ENCODE measurements around the gene GAB1. TPM values are rescaled to one million over a fixed set of nuclear protein-coding genes. Genes with fewer than 3 reads are reported as not detected.
A peak's percentile ranks its signal among the peaks of the same experiment; 100 is the strongest.

GAB1 gene
- total and polyA plus RNA-seq, 4 donors, result 2.4 to 31.3 (median 6.9) TPM

- no peaks in the 10 kb centered on the region for H3K27me3 ChIP-seq (ENCODE audit: control insufficient read depth in 4 of 4, insufficient read depth in 4 of 4, low read length in 3 of 4)
- H3K36me3 ChIP-seq (ENCODE audit: control insufficient read depth in 4 of 4, insufficient read depth in 3 of 4, low read depth in 1 of 4, low read length in 3 of 4), result no peaks in the 10 kb centered on the region
- H3K9ac ChIP-seq (ENCODE audit: low read depth in 1 of 2, low read length in 2 of 2), result no peak overlapping the region
- H3K4me3 ChIP-seq (ENCODE audit: low read depth in 1 of 3, low read length in 3 of 3), result no peak overlapping the region
- TF ChIP-seq FOXA1 (IDR thresholded peaks at IDR 0.05) (no peak), REST (IDR thresholded peaks at IDR 0.05) (no peak), SP1 (IDR thresholded peaks at IDR 0.05) (no peak), GABPA (IDR thresholded peaks at IDR 0.05 in 1 of 2, conservative IDR thresholded peaks at IDR 0.05 in 1 of 2) (no peak), YY1 (IDR thresholded peaks at IDR 0.05) (no peak), NR2F2 (IDR thresholded peaks at IDR 0.05) (no peak), HNF4G (IDR thresholded peaks at IDR 0.05) (no peak)
- H3K4me1 ChIP-seq (ENCODE audit: control insufficient read depth in 4 of 4, insufficient read depth in 4 of 4, low read length in 3 of 4), result peaks cover 5 to 34% (median 24%) of the 10 kb centered on the region in 4 donors
- H3K9me3 ChIP-seq (ENCODE audit: control insufficient read depth in 4 of 4, low read length in 3 of 4), result no peaks in the 10 kb centered on the region
- WGBS, result 95% methylated on average over 3 of the region's 3 CpGs
- H3K27ac ChIP-seq (ENCODE audit: low read depth in 1 of 2, low read length in 2 of 2), result no peak overlapping the region
- DNase-seq (ENCODE audit: low spot score), result no peak
Observed at GRCh38 chr4:143404555-143404954, 67.9 kb downstream of the GAB1 start.

- peaks cover 5 to 34% (median 24%) of the 10 kb centered on the region in 4 donors for H3K4me1 ChIP-seq (ENCODE audit: control insufficient read depth in 4 of 4, insufficient read depth in 4 of 4, low read length in 3 of 4)
- peak overlapping the region in 1 of 2 donors; percentile 41 for H3K27ac ChIP-seq (ENCODE audit: low read depth in 1 of 2, low read length in 2 of 2)
- no peaks in the 10 kb centered on the region for H3K36me3 ChIP-seq (ENCODE audit: control insufficient read depth in 4 of 4, insufficient read depth in 3 of 4, low read depth in 1 of 4, low read length in 3 of 4)
- no peak overlapping the region for H3K9ac ChIP-seq (ENCODE audit: low read depth in 1 of 2, low read length in 2 of 2)
- no peak for DNase-seq (ENCODE audit: low spot score)
- TF ChIP-seq FOXA2 (IDR thresholded peaks at IDR 0.05), result no peak
- TF ChIP-seq HNF4A (conservative IDR thresholded peaks at IDR 0.05), result no peak
- TF ChIP-seq EGR1 (IDR thresholded peaks at IDR 0.05; ENCODE audit: low read depth in 2 of 2), result no peak
- TF ChIP-seq GABPA (IDR thresholded peaks at IDR 0.05 in 1 of 2, conservative IDR thresholded peaks at IDR 0.05 in 1 of 2), result no peak
- TF ChIP-seq RAD21 (IDR thresholded peaks at IDR 0.05), result no peak
- no peak for TF ChIP-seq FOXA1 (IDR thresholded peaks at IDR 0.05)
- TF ChIP-seq MAX (IDR thresholded peaks at IDR 0.05), result no peak
- no peak for TF ChIP-seq RXRA (IDR thresholded peaks at IDR 0.05)
- no peak for TF ChIP-seq JUND (IDR thresholded peaks at IDR 0.05)
- TF ChIP-seq TAF1 (conservative IDR thresholded peaks at IDR 0.05), result no peak
- TF ChIP-seq YY1 (IDR thresholded peaks at IDR 0.05), result no peak
- TF ChIP-seq CTCF (IDR thresholded peaks at IDR 0.05; ENCODE audit: low read depth, low read length, missing input control), result no peak
- no peaks in the 10 kb centered on the region for H3K27me3 ChIP-seq (ENCODE audit: control insufficient read depth in 4 of 4, insufficient read depth in 4 of 4, low read length in 3 of 4)
- no peak overlapping the region for H3K4me3 ChIP-seq (ENCODE audit: low read depth in 1 of 3, low read length in 3 of 3)
- 45% methylated on average over 3 of the region's 3 CpGs for WGBS
- no peaks in the 10 kb centered on the region for H3K9me3 ChIP-seq (ENCODE audit: control insufficient read depth in 4 of 4, low read length in 3 of 4)
Observed at GRCh38 chr4:143405075-143405730, 68.5 kb downstream of the GAB1 start.

Measured in liver (tissue), 9 donors.